Esophagus (tissue), 2 donors: ENCODE measurements around the gene TMC2. TPM values are rescaled to one million over a fixed set of nuclear protein-coding genes. Genes with fewer than 3 reads are reported as not detected.

ENCODE experiments used
- H3K27ac ChIP-seq, 2 donors: one replicate each; pipeline ENCODE4 v1.5.1; 2013; ENCODE audit warnings: low read depth in 2 of 2, mild to moderate bottlenecking in 2 of 2, inconsistent platforms in 1 of 2, low read length in 1 of 2, moderate library complexity in 1 of 2
- H3K27me3 ChIP-seq, 2 donors: one replicate each; pipeline ENCODE4 v1.6.1; 2013; ENCODE audit warnings: low read length in 2 of 2, control low read depth in 1 of 2, mild to moderate bottlenecking in 1 of 2; ENCODE audit not compliant: insufficient read depth in 2 of 2, control insufficient read depth in 1 of 2
- H3K36me3 ChIP-seq, 2 donors: one replicate each; pipeline ENCODE4 v1.6.1; 2013; ENCODE audit warnings: low read length in 1 of 2; ENCODE audit not compliant: control insufficient read depth in 2 of 2, insufficient read depth in 2 of 2
- H3K4me1 ChIP-seq, 2 donors: one replicate each; pipeline ENCODE4 v1.6.1; 2013; ENCODE audit warnings: low read length in 1 of 2; ENCODE audit not compliant: control insufficient read depth in 2 of 2, insufficient read depth in 2 of 2
- H3K4me3 ChIP-seq, 2 donors: one replicate each; pipeline ENCODE4 v1.5.1; 2013; ENCODE audit warnings: low read length in 2 of 2, mild to moderate bottlenecking in 2 of 2, low read depth in 1 of 2, moderate library complexity in 1 of 2
- H3K9me3 ChIP-seq, 2 donors: one replicate each; pipeline ENCODE4 v1.6.1; 2013; ENCODE audit warnings: mild to moderate bottlenecking in 2 of 2, low read depth in 1 of 2, low read length in 1 of 2, moderate library complexity in 1 of 2; ENCODE audit not compliant: control insufficient read depth in 2 of 2, insufficient read depth in 1 of 2
- WGBS, 2 donors: extraction: QIAGEN DNeasy Blood & Tissue Kit; methylation state at CpG; one replicate each; pipeline ENCODE4 v1.1.7; 2013; 5-methylcytosine and 5-hydroxymethylcytosine counted together
- polyA plus RNA-seq, 2 donors: library from polyadenylated mRNA; stranded (reverse); fragments of 200-250 nt; gene quantifications; one replicate each; pipeline ENCODE4 v1.2.3, GENCODE V29; 2013
- donor health status: healthy with polysubstance abuse.
- donor health status: Bipolar disorder and iron deficiency.

The TMC2 gene
- polyA plus RNA-seq, 2 donors = not detected

- no peak overlapping the region for H3K27ac ChIP-seq
- 31 to 38% methylated on average over 5 of the region's 5 CpGs for WGBS, 2 donors
- no peaks in the 10 kb centered on the region for H3K27me3 ChIP-seq
- H3K4me1 ChIP-seq = no peaks in the 10 kb centered on the region
- no peak overlapping the region for H3K4me3 ChIP-seq
- H3K9me3 ChIP-seq = no peaks in the 10 kb centered on the region
- H3K36me3 ChIP-seq = no peaks in the 10 kb centered on the region
Observed at GRCh38 chr20:2599288-2600006, 63.1 kb downstream of the TMC2 start.

DNA sequence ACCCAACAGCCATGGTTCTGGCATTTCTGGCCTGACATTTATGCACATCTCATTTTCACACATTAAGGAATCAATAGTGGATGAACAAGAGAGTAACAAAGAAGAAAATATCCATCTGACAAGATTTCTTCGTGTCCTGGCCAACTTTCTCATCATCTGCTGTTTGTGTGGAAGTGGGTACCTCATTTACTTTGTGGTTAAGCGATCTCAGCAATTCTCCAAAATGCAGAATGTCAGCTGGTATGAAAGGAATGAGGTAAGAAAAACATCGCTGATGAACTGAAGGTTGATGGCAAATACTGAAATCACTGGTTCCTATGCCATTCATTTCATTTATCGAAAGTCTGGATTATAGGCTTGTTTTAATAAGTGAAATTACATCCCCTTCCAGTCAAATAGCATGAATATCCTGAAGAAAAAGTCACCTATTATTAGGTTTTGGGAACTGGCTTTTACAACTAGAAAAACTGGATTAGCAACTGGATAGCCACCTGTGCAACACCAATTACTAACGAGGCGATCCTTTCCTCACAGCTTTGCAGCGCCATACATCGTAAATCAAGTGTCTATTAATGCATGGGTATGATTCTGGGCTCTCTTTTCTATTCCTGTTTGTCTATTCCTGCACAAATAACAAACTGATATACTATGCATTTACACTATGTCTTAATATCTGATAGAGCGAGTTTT is 65.8 kb downstream of the TMC2 start:
- no peaks in the 10 kb centered on the region for H3K27me3 ChIP-seq
- WGBS, 2 donors = 56 to 63% methylated on average over 9 of the region's 9 CpGs
- H3K4me3 ChIP-seq = no peak overlapping the region
- no peaks in the 10 kb centered on the region for H3K9me3 ChIP-seq
- no peaks in the 10 kb centered on the region for H3K36me3 ChIP-seq
- H3K27ac ChIP-seq = no peak overlapping the region
- H3K4me1 ChIP-seq = no peaks in the 10 kb centered on the region

DNA sequence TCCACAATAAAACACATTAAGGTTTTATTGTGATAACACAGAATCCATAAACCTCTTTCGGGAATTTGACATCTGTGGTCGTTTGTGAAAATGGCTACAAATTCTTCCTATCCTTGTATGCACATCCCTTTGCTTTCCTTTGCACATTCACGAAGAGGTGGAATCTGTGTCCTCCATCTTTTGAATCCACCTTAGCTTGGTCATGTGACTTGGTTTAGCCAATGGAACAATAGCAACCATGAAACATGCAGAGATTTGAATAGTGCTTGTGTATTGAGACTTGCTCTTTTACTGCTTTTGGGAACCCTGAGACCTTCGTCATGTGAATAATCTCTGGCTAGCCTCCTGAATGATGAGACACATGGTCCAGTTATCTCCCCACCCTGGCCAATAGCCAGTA is 66.4 kb downstream of the TMC2 start:
- Histone ChIP-seq H3K27me3 (no peaks in the 10 kb centered on the region), H3K9me3 (no peaks in the 10 kb centered on the region), H3K4me3 (no peak overlapping the region), H3K36me3 (no peaks in the 10 kb centered on the region), H3K4me1 (no peaks in the 10 kb centered on the region), H3K27ac (no peak overlapping the region)
- 75 to 87% methylated on average over 4 of the region's 4 CpGs for WGBS, 2 donors

DNA sequence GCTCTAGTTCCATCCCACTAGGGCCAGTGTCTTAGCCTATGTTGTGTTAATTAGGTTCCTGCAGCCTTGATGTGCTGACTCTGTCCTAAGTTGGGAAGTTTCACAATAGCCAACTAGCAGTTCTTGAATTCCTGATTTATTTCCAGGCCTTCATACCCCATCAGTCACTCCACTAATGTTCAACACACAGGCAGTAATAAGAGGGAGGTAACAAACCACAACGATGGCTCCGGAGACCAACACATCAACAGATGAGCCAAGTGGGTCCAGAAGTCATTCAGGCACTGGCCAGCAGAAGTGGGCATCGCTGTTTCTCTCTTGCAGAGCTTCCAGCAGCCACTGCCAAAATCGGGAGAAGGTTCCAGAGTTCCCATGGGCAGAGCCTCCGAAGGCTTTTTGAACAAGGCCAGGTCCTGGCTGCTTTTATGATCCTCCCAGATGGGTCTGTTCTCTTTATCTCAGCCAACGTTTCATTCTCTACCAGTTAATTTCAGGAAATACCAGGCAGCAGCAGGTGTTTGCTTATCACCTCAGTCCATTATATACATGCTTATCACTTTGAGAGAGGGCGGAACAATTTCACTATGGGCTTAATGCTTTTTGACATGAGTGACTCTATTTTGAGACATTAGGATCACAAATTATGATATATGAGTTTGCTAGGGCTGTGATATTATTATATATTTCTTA is 67.6 kb downstream of the TMC2 start:
- no peaks in the 10 kb centered on the region for H3K27me3 ChIP-seq
- H3K4me3 ChIP-seq = no peak overlapping the region
- H3K27ac ChIP-seq = no peak overlapping the region
- no peaks in the 10 kb centered on the region for H3K9me3 ChIP-seq
- no peaks in the 10 kb centered on the region for H3K36me3 ChIP-seq
- H3K4me1 ChIP-seq = no peaks in the 10 kb centered on the region
- WGBS, 2 donors = 58 to 76% methylated on average over 7 of the region's 7 CpGs

DNA sequence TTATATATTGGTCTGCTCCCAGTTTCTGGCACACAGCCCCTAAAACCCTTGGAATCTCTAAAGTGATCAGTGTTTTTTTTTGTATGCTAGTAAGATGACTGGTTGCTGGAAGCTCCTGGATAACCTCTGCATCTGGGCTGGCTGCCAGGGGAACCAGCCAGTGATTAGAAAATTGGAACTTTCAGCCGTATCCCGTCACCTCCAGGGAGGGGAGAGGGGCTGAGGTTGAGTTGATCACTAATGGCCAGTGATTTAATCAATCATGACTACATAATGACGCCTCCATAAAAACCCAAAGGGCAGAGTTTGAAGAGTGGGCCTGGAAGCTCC is 68.1 kb downstream of the TMC2 start:
- 40 to 56% methylated on average over 3 of the region's 3 CpGs for WGBS, 2 donors
- H3K27ac ChIP-seq = no peak overlapping the region
- H3K4me3 ChIP-seq = no peak overlapping the region
- H3K9me3 ChIP-seq = no peaks in the 10 kb centered on the region
- no peaks in the 10 kb centered on the region for H3K4me1 ChIP-seq
- H3K36me3 ChIP-seq = no peaks in the 10 kb centered on the region
- H3K27me3 ChIP-seq = no peaks in the 10 kb centered on the region

- H3K36me3 ChIP-seq = no peaks in the 10 kb centered on the region
- H3K27ac ChIP-seq = no peak overlapping the region
- no peaks in the 10 kb centered on the region for H3K27me3 ChIP-seq
- H3K4me1 ChIP-seq = no peaks in the 10 kb centered on the region
- H3K4me3 ChIP-seq = no peak overlapping the region
- WGBS, 2 donors = 93 to 100% methylated on average over 1 of the region's 1 CpG
- no peaks in the 10 kb centered on the region for H3K9me3 ChIP-seq
Observed at GRCh38 chr20:2606507-2607006, 70.2 kb downstream of the TMC2 start.

DNA sequence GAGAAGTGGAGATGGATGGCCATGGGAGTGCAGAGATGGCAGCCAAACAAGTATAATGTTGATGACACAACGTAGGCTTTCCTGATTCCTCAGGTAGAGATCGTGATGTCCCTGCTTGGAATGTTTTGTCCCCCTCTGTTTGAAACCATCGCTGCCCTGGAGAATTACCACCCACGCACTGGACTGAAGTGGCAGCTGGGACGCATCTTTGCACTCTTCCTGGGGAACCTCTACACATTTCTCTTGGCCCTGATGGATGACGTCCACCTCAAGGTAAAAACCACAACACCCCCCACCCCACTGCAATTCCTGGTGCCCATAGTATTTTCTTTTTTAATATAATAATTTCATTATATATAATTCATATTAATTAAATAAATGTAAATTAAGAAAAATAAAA is 74.0 kb downstream of the TMC2 start:
- 81 to 89% methylated on average over 6 of the region's 6 CpGs for WGBS, 2 donors
- Histone ChIP-seq H3K4me1 (no peaks in the 10 kb centered on the region), H3K36me3 (no peaks in the 10 kb centered on the region), H3K9me3 (no peaks in the 10 kb centered on the region), H3K27ac (no peak overlapping the region), H3K4me3 (no peak overlapping the region), H3K27me3 (no peaks in the 10 kb centered on the region)

DNA sequence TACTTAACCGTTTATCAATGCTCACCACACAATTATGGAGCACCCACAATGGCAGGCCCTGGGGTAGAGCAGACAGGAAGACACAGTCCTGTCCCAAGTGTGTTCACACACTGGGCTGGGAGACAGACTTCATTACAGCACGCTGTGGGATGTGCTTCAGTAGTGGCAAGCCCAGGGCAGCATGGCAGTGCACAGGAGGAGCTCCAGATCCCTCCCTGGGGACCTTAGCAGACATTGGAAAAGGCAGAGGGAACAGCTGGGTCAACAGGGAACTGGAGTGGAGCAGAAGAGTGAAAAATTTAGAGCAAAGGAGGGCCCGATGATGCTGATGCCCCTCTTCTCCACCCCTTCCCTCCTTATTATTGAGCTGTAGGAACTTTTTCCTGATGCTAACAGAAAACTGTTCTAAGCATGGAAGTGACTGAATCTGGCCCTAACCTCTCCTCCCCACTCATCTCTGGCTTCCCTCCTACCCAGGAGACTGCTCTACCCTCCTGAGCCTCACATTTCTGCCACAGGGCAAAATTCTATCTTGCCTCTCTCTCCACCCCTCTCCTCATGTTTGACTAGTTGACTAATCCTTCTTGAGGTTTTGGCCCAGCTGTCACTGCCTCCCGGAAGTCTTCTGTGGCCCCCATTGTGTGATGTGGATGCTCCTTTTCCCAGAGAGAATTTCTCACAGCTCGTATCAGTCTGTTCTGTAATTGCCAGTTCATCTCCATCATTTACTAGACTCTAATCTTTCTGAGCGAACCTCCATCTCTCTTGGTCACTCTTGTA is 74.8 kb downstream of the TMC2 start:
- Histone ChIP-seq H3K27me3 (peaks cover 0 to 1% of the 10 kb centered on the region in 2 donors), H3K4me3 (no peak overlapping the region), H3K4me1 (no peaks in the 10 kb centered on the region), H3K27ac (no peak overlapping the region), H3K9me3 (no peaks in the 10 kb centered on the region), H3K36me3 (no peaks in the 10 kb centered on the region)
- WGBS, 2 donors = 65 to 70% methylated on average over 6 of the region's 6 CpGs

DNA sequence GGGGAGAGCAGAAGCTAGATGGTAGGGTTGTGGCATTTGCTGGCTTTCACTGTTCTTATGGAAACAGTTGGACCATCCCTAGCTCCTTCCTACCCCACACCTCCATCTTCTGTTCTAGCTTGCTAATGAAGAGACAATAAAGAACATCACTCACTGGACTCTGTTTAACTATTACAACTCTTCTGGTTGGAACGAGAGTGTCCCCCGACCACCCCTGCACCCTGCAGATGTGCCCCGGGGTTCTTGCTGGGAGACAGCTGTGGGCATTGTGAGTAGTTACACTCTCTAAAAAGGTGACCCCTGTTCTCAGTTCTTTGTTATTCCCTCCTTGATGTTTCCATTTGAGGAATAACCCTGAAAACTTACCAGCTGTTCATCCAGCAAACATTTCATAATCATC is 75.7 kb downstream of the TMC2 start:
- no peaks in the 10 kb centered on the region for H3K4me1 ChIP-seq
- H3K27ac ChIP-seq = no peak overlapping the region
- H3K36me3 ChIP-seq = no peaks in the 10 kb centered on the region
- WGBS, 2 donors = 84 to 90% methylated on average over 3 of the region's 3 CpGs
- H3K9me3 ChIP-seq = no peaks in the 10 kb centered on the region
- H3K4me3 ChIP-seq = no peak overlapping the region
- H3K27me3 ChIP-seq = peaks cover 0 to 2% of the 10 kb centered on the region in 2 donors
